IPS DF 4.7 (cell line): ENCODE measurements around the gene HNRNPAB.
"Not testable (repeated sequence)": the region's sequence is repeated elsewhere in the genome, so short reads cannot be mapped to it uniquely, and the experiment has no call there.

Experiments used
- DNase-seq: peaks from one replicate; pipeline ENCODE4 v3.0.0-alpha.2; 2013; ENCODE audit warnings: low spot score; ENCODE audit errors: extremely low read depth

The HNRNPAB gene

DNA sequence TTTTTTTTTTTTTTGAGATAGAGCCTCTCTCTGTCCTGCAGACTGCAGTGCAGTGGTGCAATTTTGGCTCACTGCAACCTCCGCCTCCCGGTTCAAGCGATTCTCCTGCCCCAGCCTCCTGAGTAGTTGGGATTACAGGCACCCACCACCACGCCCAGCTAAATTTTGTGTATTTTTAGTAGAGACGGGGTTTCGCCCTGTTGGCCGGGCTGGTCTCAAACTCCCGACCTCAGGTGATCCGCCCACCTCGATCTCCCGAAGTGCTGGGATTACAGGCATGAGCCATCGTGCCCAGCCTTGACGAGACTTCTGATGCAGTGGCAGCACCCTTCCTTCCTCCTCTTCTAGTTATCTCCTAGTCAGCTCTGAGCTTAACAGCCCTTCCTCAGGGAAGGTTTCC is 24.8 kb downstream of the HNRNPAB start:
- not testable (repeated sequence) for DNase-seq

GRCh38 chr5:178229861-178230260 is 25.5 kb downstream of the HNRNPAB start:
- DNase-seq = no peak

DNA sequence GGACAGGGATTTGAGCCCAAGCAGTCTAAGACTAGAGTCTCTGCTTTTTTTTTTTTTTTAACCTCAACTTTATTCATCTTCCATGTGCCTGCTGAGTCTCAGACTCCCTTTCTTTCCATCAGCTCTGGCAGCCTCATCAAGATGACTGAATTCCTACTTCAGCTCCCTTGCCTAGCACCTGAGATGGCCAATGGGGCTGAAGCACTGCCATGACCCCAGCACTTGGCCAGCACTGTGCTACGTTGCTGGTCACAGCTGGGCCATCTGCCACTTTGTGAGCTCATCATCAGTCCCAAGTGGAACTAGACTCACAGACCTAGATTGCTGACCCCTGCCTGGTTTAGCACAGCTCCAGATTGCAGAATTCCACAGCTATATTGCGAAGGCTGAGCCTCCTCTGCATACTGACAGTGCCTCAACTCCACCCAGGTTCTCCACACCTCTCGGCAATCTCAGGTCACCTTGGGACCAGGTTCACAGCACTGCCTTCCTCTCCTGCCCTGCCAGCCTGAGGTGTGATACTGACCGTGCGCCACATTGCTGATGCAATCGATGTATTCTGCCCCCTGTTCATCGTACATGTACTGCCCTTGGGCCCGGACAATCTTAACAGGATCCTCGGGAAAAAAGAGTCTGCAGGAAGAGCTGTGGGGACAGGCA is 26.7 kb downstream of the HNRNPAB start:
- no peak for DNase-seq

DNA sequence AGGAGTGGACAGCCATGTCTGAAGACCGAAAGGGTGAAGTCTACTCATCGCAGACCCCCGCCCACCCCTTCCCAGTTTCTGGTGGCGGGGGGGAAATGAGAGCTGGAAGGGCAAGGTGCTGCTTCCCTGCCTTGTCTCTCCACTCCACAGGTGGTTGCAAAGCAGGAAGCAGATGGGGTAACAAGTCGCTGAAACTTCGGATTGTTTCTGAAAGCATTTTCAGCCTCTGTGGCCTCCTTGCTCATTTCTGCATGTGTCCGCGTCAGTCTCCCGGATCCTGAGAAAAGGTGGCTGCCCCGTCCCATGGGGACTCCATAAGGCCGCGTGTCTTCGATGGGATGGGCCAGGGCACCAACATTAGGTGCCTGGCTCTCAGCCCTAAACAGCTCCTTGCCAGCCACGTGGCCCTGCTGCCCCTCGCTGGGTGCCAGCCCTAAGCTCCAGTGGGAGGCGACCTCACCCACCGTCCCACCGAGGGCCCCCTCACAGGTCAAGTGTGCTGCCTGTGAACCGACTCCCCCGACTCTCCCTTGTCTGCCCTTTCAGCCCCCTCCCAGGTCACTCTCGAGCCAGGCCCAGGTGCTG is 27.3 kb downstream of the HNRNPAB start:
- no peak for DNase-seq

DNA sequence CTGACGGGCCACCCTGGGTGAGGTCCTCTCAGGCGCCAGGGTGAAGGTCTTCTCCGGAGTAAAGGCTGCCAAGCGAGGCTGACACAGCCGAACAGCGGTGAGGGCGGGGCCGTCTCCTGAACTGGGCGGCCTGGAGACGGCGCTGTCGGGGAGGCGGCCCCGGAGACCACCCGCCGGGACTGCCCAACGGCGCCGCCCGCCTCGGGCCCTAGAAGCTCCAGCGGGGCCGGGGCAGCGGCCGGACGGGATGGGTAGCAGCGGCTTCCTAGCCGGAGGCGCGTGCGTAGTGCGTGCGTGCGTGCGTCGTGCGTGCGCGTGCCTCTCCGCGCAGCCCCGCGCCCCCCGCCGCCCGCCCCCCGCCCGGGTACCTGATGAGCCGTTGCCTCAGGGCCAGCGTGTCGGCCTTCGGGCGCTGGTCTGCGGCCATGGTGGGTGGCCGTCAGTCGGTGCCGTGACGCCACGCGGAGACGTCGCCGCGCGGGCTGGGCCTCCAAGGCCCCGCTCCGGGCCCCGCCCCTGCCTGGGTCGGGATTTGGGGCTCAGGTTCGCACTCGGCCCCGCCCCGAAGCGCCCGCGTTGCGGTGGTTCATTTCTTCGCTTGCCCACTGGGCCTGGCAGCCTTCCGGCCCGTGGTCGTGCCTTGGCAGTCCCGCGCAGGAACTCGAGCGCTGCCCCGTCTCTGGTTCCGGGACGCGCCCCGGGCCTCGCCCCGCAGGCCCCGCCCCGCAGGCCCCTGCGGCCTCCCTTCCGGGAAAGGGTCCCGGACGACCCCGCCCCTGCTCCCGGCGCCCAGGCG is 28.0 kb downstream of the HNRNPAB start, which contains the start of gene PHYKPL:
PHYKPL (minus strand) TSS at position 679 of the 796 bp plus-strand sequence; CDS start at position 427, 252 bp downstream.
- no peak for DNase-seq

DNA sequence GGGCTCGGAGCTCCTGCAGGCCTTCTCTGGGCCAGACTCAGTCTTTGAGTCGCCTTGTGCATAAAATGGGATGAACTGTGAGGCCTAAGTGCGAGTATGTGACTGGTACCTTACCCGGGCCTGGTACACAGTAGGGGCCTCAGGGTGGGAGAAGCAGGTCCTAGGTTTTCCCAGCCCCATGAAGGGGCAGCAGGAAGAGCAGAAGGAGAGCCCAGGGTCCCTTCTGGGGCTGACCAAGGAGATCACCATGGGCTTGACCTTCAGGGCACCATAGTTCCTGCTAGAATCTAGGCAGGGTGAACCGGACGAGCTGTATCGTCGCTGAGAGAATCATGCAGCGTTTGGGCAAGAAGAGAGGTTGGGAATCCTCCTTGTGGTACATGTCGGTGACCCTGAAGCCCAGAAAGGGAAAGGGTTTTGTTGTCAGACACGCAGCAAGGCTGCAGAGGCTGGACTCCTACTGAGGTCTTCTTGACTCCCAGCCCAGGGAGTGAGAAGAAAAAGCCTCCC is 28.6 kb downstream of the HNRNPAB start:
- DNase-seq = no peak

DNA sequence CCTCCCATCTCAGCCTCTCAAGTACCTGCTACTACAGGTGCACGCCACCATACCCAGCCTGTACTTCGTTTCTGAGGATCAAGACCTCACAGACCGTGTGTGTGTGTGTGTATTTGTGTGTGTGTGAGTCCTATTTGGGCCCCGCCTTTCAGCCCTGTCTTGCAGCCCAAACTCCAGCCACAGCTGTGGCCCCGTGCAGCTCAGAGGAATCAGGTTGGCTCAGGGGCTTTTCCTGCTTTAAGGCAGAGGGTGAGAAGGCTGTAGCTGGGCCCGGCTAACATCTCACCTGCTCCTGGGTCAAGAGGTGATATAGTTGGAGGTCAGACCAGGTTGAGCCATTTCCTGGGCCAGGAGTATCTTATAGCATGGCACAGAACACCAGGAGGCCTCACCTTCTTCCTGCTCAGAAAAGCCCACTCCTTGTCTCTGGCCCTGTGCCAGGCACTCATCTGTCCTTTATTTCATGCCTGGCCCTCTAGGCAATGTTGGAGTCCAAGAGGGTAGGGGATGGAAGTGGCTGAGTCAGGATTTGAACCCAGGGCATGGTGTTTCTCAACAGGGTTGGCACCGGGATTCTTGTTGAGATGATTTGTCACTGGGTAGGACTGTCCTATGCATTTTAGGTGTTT is 29.9 kb downstream of the HNRNPAB start:
- DNase-seq = no peak

DNA sequence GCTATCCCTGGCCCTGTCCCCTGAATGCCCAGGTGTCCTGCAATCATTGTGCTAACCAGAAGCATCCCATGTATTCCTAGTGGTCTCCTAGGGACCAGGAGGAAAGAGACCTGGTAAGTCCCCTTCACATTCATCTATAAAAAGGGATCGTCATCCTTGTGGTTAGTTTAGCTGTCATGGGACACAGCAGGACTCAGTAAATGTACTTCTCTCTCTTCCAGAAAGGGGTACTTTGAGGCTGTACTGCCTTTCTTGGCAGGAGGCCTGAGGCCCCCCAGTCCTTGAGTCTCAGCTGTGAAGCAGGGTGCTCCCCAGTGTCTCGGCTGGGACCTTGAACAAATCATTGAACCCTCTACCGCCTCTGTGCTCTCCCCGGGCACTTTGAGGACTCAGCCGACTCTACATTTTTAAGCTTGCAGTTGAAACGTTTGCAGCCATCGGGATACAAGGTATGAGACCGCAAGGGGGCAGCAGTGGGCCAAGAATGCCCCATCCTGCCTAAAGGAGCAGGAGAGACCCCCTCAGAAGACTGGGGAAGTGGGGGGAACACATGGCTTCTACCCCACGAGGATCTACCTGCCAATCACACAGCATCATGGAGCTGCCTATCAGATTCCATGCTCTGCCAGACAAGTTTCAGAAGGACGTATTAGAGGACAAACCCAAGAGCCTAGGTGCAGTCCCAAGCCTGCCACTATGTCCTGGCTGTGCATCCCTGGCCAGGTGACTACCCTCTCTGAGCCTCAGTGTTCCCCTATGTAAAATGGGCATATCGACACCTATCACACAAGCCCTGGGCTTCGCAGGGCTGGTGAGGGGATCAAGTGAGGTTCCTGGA is 30.6 kb downstream of the HNRNPAB start:
- peak; percentile 68 for DNase-seq

- DNase-seq = no peak
These were observed 31.2 kb downstream of the HNRNPAB start for GRCh38 chr5:178235588-178235974.

DNA sequence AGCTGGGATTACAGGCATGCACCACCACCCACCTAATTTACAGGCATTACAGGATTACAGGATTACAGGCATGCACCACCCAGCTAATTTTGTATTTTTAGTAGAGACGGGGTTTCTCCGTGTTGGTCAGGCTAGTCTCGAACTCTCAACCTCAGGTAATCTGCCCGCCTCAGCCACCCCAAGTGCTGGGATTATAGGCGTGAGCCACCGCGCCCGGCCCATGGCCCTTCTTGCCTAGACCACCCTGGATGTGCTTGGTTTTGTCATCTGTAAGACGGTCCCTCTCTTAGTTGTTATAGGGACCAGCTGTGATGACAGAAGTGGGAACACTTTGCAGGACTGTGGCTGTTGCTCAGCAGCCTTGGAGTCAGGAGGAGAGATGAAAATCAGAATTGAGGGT is 31.8 kb downstream of the HNRNPAB start:
- no peak for DNase-seq

DNA sequence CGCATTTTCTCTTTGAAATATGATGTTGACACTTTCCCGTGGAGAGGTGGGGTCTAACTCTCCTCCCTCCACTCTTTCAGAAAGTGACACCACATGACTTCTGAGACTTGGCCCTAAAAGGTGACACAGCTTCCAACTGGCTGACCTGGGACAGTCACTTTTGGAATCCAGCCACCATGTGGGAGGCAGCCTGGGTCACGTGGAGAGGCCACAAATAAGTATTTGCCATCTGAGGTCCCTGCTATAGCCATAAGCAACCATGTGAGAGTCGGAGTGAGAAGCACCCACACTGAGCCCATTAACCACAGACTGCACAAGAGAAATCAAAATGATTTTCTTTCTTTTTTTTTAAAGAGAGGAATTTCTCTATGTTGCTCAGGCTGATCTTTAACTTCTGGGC is 32.3 kb downstream of the HNRNPAB start:
- no peak for DNase-seq

DNA sequence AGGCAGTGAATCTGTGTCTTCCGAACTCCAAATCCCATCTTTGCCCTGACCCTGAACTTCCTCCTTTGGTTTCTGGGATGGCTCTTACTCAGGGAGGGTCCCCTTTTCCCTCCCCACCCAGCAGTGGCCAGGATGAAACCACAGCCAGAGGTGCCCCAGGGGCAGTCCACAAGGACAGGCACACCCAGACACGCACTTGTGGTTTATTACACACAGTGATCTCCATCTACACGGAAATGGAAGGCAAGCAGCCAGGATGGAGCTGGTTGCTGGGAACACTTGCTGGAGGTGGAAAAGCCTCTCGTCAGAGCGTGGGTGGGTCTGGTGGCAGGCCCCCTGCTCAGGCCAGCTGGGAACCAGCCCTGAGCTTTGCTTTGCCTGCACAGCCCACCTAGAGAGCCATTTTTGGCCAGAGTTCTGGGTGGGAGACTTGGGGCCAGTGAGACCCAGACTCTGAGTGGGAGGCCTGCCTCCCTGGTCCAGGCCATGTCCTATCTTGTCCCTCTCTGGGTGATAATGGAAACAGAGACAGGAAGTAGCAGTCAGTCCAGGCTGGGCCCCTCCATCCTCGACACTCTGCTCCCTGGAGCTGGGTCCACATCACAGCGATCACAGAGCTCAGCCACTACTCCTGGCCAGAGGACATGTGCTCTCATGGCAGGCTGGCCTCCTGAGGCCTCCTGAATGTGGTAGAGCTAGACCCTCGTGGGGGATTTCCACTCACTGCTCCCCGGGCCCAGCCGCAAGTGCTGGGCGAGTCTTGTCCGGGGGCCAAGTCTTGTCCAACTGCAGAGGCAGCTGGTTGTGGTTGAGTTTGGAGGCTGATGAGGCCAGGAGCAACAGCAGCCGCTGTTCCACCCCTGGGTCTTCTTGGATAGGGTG is 33.3 kb downstream of the HNRNPAB start:
- no peak for DNase-seq

GRCh38 chr5:178238313-178238635 is 33.9 kb downstream of the HNRNPAB start:
- DNase-seq = no peak

GRCh38 chr5:178238711-178239592 is 34.6 kb downstream of the HNRNPAB start:
- no peak for DNase-seq

DNA sequence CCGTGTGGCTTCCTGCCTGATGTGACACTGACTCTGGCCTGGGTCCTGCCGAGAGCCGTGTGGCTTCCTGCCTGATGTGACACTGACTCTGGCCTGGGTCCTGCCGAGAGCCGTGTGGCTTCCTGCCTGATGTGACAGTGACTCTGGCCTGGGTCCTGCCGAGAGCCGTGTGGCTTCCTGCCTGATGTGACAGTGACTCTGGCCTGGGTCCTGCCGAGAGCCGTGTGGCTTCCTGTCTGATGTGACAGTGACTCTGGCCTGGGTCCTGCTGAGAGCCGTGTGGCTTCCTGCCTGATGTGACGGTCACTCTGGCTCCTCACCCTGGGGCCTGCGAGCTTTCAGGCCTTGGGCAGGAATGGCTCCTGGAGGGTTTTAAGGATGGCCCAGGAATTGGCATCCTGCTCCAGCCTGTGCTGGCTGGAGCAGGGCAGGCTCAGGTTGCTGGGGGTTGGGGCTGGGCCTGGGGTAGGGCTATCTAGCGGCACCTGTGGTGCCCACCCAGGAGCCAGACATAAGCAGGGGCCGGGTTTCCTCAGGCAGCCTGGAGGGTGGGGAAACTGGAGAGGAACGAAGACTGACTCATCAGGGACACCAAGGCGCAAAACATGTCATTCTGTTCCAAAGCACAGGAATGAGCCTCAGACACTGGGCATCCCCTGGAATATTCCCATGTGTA is 35.4 kb downstream of the HNRNPAB start:
- not testable (repeated sequence) for DNase-seq

DNA sequence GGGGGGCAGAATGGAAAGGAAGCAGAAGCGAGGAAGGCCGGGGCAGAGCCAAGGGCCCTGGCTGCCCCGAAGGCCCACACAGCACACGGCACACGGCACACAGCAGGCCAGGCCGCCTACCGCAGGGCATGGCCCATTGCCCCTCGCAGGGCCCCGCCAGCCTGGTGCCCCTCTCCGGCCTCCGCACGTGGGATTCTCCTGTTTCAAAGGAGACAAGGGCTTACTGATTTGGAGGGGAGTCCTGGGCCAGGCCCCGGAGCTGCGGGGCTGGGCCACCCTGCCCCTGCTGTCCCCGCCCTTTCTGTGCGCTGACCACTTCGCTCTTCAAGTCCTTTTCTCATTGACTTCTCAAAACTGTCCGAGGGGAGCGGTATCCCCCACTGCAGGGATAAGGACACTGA is 36.0 kb downstream of the HNRNPAB start:
- DNase-seq = no peak

DNA sequence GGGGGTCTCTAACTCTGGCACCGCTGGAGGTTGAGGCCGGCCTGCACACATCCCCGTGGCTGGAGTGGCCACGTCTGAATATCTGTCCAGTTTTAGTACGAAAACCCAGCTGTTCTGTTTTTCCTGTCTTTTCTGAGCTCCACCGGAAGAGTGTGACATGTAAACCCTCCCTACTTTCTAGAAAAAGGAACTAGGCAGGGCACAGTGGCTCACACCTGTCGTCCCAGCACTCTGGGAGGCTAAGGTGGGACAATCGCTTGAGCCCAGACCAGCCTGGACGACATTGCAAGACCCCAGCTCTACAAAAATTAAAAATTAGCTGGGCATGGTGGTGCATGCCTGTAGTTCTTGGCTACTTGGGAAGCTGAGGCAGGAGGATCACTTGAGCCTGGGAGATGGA is 36.4 kb downstream of the HNRNPAB start:
- no peak for DNase-seq

- DNase-seq = no peak
These were observed 36.9 kb downstream of the HNRNPAB start for GRCh38 chr5:178241231-178241663.
